ENCODE measurements around the gene MSRB1.

The MSRB1 gene

GRCh38 chr16:1924095-1924494 is 18.9 kb downstream of the MSRB1 start:
- TF ChIP-seq FOXM1 (IDR thresholded peaks at IDR 0.05; ENCODE audit: borderline replicate concordance, low read depth) (no peak), ZBTB7A (IDR thresholded peaks at IDR 0.05; ENCODE audit: low read depth) (no peak), MAX (IDR thresholded peaks at IDR 0.05) (no peak), RAD21 (IDR thresholded peaks at IDR 0.05; ENCODE audit: low read depth) (no peak), TAF1 (IDR thresholded peaks at IDR 0.05; ENCODE audit: low read depth) (no peak), TEAD4 (IDR thresholded peaks at IDR 0.05) (no peak), EP300 (IDR thresholded peaks at IDR 0.05; ENCODE audit: borderline replicate concordance) (no peak), CREB1 (IDR thresholded peaks at IDR 0.05; ENCODE audit: low read depth) (no peak), EGR1 (IDR thresholded peaks at IDR 0.05) (no peak), TCF12 (IDR thresholded peaks at IDR 0.05; ENCODE audit: low read depth) (no peak), YY1 (IDR thresholded peaks at IDR 0.05; ENCODE audit: low read depth) (no peak), REST (IDR thresholded peaks at IDR 0.05; ENCODE audit: low read depth) (no peak), NFIC (IDR thresholded peaks at IDR 0.05) (no peak)

GRCh38 chr16:1923299-1924034 is 19.5 kb downstream of the MSRB1 start:
- no peak for TF ChIP-seq NFIC (IDR thresholded peaks at IDR 0.05)
- no peak for TF ChIP-seq FOXM1 (IDR thresholded peaks at IDR 0.05; ENCODE audit: borderline replicate concordance, low read depth)
- no peak for TF ChIP-seq REST (IDR thresholded peaks at IDR 0.05; ENCODE audit: low read depth)

GRCh38 chr16:1922357-1922756 is 20.6 kb downstream of the MSRB1 start:
- no peak for TF ChIP-seq FOXM1 (IDR thresholded peaks at IDR 0.05; ENCODE audit: borderline replicate concordance, low read depth)

GRCh38 chr16:1920727-1921171 is 22.2 kb downstream of the MSRB1 start:
- no peak for TF ChIP-seq CREB1 (IDR thresholded peaks at IDR 0.05; ENCODE audit: low read depth)
- no peak for TF ChIP-seq ZBTB7A (IDR thresholded peaks at IDR 0.05; ENCODE audit: low read depth)
- TF ChIP-seq YY1 (IDR thresholded peaks at IDR 0.05; ENCODE audit: low read depth) = no peak
- no peak for TF ChIP-seq TCF12 (IDR thresholded peaks at IDR 0.05; ENCODE audit: low read depth)
- TF ChIP-seq EP300 (IDR thresholded peaks at IDR 0.05; ENCODE audit: borderline replicate concordance) = no peak
- no peak for TF ChIP-seq NFIC (IDR thresholded peaks at IDR 0.05)
- no peak for TF ChIP-seq USF1 (IDR thresholded peaks at IDR 0.05)

GRCh38 chr16:1919327-1919998 is 23.5 kb downstream of the MSRB1 start:
- TF ChIP-seq FOXM1 (IDR thresholded peaks at IDR 0.05; ENCODE audit: borderline replicate concordance, low read depth) (no peak), TAF1 (IDR thresholded peaks at IDR 0.05; ENCODE audit: low read depth) (no peak), MAX (IDR thresholded peaks at IDR 0.05) (no peak), REST (IDR thresholded peaks at IDR 0.05; ENCODE audit: low read depth) (no peak), CEBPB (IDR thresholded peaks at IDR 0.05) (no peak), TEAD4 (IDR thresholded peaks at IDR 0.05) (no peak), TCF12 (IDR thresholded peaks at IDR 0.05; ENCODE audit: low read depth) (no peak), RAD21 (IDR thresholded peaks at IDR 0.05; ENCODE audit: low read depth) (no peak), YY1 (IDR thresholded peaks at IDR 0.05; ENCODE audit: low read depth) (no peak), EGR1 (IDR thresholded peaks at IDR 0.05) (no peak), ZBTB7A (IDR thresholded peaks at IDR 0.05; ENCODE audit: low read depth) (no peak), NFIC (IDR thresholded peaks at IDR 0.05) (no peak)

Data from Ishikawa (cell line).